K562 (cell line): ENCODE data around the gene NPIPB2. TPM values are rescaled to one million over a fixed set of nuclear protein-coding genes. Genes with fewer than 3 reads are reported as not detected.

Experiments
- ARNT ChIP-seq, 2 experiments: fragments of 450-650 bp; IDR thresholded peaks; 2 replicates each; pipeline ENCODE4 v1.6.1; 2016; ENCODE audit warnings: mild to moderate bottlenecking in 1 of 2
- ASH1L ChIP-seq: fragments of 450-650 bp; IDR thresholded peaks from 2 replicates; pipeline ENCODE4 v1.6.1; 2018; ENCODE audit warnings: borderline replicate concordance, mild to moderate bottlenecking, low read depth; ENCODE audit not compliant: partially characterized antibody
- C11orf30 ChIP-seq: fragments of 450-650 bp; IDR thresholded peaks from 2 replicates; pipeline ENCODE4 v1.6.1; 2016; ENCODE audit warnings: low read depth, mild to moderate bottlenecking
- E2F6 ChIP-seq, 2 experiments: IDR thresholded peaks; 2 replicates each; pipeline ENCODE4 v1.6.1; 2011; ENCODE audit warnings: borderline replicate concordance in 1 of 2, control low read depth in 1 of 2, low read depth in 1 of 2, low read length in 1 of 2, mild to moderate bottlenecking in 1 of 2, mixed read lengths in 1 of 2, moderate library complexity in 1 of 2; ENCODE audit not compliant: insufficient read depth in 1 of 2, insufficient read length in 1 of 2, poor library complexity in 1 of 2, severe bottlenecking in 1 of 2; ENCODE audit errors: extremely low read depth in 1 of 2
- EGR1 ChIP-seq: fragments of 450-650 bp; conservative IDR thresholded peaks from 2 replicates; pipeline ENCODE4 v1.6.1; 2017; ENCODE audit warnings: mild to moderate bottlenecking
- GATAD2A ChIP-seq: fragments of 450-650 bp; IDR thresholded peaks from 2 replicates; pipeline ENCODE4 v1.6.1; 2017
- GTF2A2 ChIP-seq: IDR thresholded peaks from 2 replicates; pipeline ENCODE4 v1.6.1; 2016; ENCODE audit warnings: mild to moderate bottlenecking, missing genetic modification characterization, missing compliant biosample characterization
- HDAC2 ChIP-seq: fragments of 450-650 bp; IDR thresholded peaks from 2 replicates; pipeline ENCODE4 v1.6.1; 2016; ENCODE audit warnings: mild to moderate bottlenecking
- MCM5 ChIP-seq: fragments of 450-650 bp; IDR thresholded peaks from 2 replicates; pipeline ENCODE4 v1.6.1; 2016; ENCODE audit warnings: low read depth
- NEUROD1 ChIP-seq: fragments of 150-350 bp; IDR thresholded peaks from 2 replicates; pipeline ENCODE4 v1.6.1; 2014; ENCODE audit warnings: borderline replicate concordance, low read length, low read depth; ENCODE audit not compliant: partially characterized antibody
- PTTG1 ChIP-seq: fragments of 450-650 bp; IDR thresholded peaks from 2 replicates; pipeline ENCODE4 v1.6.1; 2016; ENCODE audit warnings: low read depth, mild to moderate bottlenecking, missing genetic modification characterization, missing compliant biosample characterization
- RBBP5 ChIP-seq: fragments of 200-600 bp; sonication (generic); IDR thresholded peaks from 2 replicates; pipeline ENCODE4 v1.6.1; 2012; ENCODE audit warnings: borderline replicate concordance, mild to moderate bottlenecking, low read length, control low read depth, inconsistent platforms; ENCODE audit not compliant: insufficient read depth, poor library complexity, severe bottlenecking
- RCOR1 ChIP-seq, 2 experiments: IDR thresholded peaks; 2 replicates each; pipeline ENCODE4 v1.6.1; 2012; ENCODE audit warnings: low read depth in 2 of 2, low read length in 2 of 2, borderline replicate concordance in 1 of 2, improper control_type of control experiment in 1 of 2
- RHOXF2B ChIP-seq: fragments of 250-450 bp; sonication (Bioruptor Pico); conservative IDR thresholded peaks from 2 replicates; pipeline ENCODE4 v1.5.1; 2021
- SAFB ChIP-seq: fragments of 200-400 bp; formaldehyde crosslinking; IDR thresholded peaks from 2 replicates; pipeline ENCODE4 v1.6.1; 2017; ENCODE audit warnings: low read depth, low read length, borderline replicate concordance
- STAT5A ChIP-seq: IDR thresholded peaks from 2 replicates; pipeline ENCODE4 v1.6.1; 2012; ENCODE audit warnings: low read length, inconsistent platforms, borderline replicate concordance
- ZNF197 ChIP-seq: fragments of 200-800 bp; sonication (Bioruptor generic); IDR thresholded peaks from 2 replicates; pipeline ENCODE4 v1.6.1; 2016; ENCODE audit warnings: low read depth, missing genetic modification characterization, missing compliant biosample characterization
- polyA plus RNA-seq, 8 experiments: library from polyadenylated mRNA; depleted of rRNA in 4 of 8; stranded (reverse) in 5 of 8; unstranded in 3 of 8; fragments of >200 nt; fragmentation: Nextera tagmentation in 2 of 8; fragmentation: Illumina TruSeq in 1 of 8; extraction: Ambion mirVana in 2 of 8; extraction: Trizol in 1 of 8; gene quantifications; 2 replicates each; pipeline versions ENCODE4 v1.2.1 to v1.2.3, GENCODE V29; 2011 to 2014; ENCODE audit warnings: inconsistent platforms in 1 of 8, missing spikeins in 1 of 8
- total RNA-seq, 7 experiments: library from RNA; depleted of rRNA in 6 of 7; stranded (reverse); fragments of >200 nt in 6 of 7; fragmentation: Illumina TruSeq in 2 of 7; extraction: Trizol in 2 of 7; gene quantifications; 2 replicates each; pipeline versions ENCODE4 v1.2.1 to v1.2.3, GENCODE V29; 2011 to 2021; ENCODE audit warnings: low replicate concordance in 1 of 7
- TF ChIP-seq, protein P1 (sequence below): sonication (generic); IDR thresholded peaks from 2 replicates; pipeline ENCODE4 v1.6.1; 2016
- TF ChIP-seq, protein P2 (sequence below): fragments of 250-450 bp; sonication (Bioruptor Pico); IDR thresholded peaks from 2 replicates; pipeline ENCODE4 v1.8.0; 2021; ENCODE audit warnings: mild to moderate bottlenecking, moderate library complexity
- TF ChIP-seq, protein P3 (sequence below): fragments of 250-450 bp; sonication (Bioruptor Pico); IDR thresholded peaks from 2 replicates; pipeline ENCODE4 v1.9.0; 2021; ENCODE audit warnings: mild to moderate bottlenecking, inconsistent platforms
- TF ChIP-seq, protein P4 (sequence below): sonication (generic); formaldehyde crosslinking; IDR thresholded peaks from 2 replicates; pipeline ENCODE4 v1.9.0; 2022; ENCODE audit warnings: mild to moderate bottlenecking, missing genetic modification reagents

The NPIPB2 gene
- total and polyA plus RNA-seq, 9 of the 15 experiments (the other 6 are each of a cell fraction or from before 2014, with no cell fraction given), result 0.21 to 2.9 (median 1.6) TPM; not detected in 1

DNA sequence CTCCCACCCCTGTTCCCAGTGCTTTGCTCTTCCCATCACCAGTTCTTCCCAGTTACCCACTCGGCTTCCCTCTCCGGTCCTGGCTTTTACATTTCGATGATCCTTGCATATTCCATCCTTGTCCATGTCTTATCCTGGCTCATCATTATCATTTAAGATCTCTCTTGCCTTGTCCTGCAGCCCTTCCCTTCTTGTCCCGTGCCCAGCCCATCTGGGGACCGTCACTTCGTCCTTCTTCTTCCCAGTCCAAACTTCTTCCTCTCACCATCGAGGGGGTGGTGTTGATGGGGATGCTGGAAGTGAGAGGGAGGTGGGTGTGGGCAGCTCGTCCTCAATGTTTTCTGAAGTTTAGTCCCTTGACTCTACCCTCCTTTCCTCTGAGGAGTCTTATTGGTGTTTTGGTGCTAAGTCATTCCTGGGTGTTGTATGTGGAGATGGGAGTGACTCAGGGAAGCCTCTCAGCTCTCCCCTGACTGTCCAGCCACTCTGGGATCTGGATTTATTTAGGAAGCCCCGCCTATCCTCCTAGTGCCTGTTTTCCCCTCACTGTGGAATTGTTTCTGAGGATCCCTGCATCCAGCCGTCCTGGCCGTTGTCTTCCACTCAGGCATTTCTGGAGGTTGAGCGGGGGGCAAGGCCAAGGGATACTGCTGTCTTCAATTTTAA is 35.7 kb upstream of the NPIPB2 start (continued):
- TF ChIP-seq, protein P1, sequence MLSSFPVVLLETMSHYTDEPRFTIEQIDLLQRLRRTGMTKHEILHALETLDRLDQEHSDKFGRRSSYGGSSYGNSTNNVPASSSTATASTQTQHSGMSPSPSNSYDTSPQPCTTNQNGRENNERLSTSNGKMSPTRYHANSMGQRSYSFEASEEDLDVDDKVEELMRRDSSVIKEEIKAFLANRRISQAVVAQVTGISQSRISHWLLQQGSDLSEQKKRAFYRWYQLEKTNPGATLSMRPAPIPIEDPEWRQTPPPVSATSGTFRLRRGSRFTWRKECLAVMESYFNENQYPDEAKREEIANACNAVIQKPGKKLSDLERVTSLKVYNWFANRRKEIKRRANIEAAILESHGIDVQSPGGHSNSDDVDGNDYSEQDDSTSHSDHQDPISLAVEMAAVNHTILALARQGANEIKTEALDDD, result no peak
- TF ChIP-seq RBBP5 (no peak), PTTG1 (tag) (no peak), HDAC2 (no peak), ZNF197 (CRISPR knock-in tag) (no peak), RCOR1 (IDR thresholded peaks at IDR 0.05; ENCODE audit: borderline replicate concordance in 1 of 2, low read depth in 2 of 2, low read length in 2 of 2) (peak in 1 of 2 experiments; percentile 39; a peak in 1 of 4 replicates), EGR1 (no peak), RHOXF2B (no peak), GATAD2A (no peak), SAFB (no peak), E2F6 (IDR thresholded peaks at IDR 0.05; ENCODE audit: borderline replicate concordance in 1 of 2, extremely low read depth in 1 of 2, insufficient read depth in 1 of 2, insufficient read length in 1 of 2, low read depth in 1 of 2, low read length in 1 of 2, poor library complexity in 1 of 2, severe bottlenecking in 1 of 2) (no peak), GTF2A2 (tag) (no peak), ARNT (IDR thresholded peaks at IDR 0.05) (no peak), MCM5 (no peak), STAT5A (no peak), ASH1L (no peak), NEUROD1 (no peak), C11orf30 (peak; percentile 79)
- TF ChIP-seq, protein P2, sequence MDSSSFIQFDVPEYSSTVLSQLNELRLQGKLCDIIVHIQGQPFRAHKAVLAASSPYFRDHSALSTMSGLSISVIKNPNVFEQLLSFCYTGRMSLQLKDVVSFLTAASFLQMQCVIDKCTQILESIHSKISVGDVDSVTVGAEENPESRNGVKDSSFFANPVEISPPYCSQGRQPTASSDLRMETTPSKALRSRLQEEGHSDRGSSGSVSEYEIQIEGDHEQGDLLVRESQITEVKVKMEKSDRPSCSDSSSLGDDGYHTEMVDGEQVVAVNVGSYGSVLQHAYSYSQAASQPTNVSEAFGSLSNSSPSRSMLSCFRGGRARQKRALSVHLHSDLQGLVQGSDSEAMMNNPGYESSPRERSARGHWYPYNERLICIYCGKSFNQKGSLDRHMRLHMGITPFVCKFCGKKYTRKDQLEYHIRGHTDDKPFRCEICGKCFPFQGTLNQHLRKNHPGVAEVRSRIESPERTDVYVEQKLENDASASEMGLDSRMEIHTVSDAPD (CRISPR knock-in tag), result no peak
- TF ChIP-seq, protein P3, sequence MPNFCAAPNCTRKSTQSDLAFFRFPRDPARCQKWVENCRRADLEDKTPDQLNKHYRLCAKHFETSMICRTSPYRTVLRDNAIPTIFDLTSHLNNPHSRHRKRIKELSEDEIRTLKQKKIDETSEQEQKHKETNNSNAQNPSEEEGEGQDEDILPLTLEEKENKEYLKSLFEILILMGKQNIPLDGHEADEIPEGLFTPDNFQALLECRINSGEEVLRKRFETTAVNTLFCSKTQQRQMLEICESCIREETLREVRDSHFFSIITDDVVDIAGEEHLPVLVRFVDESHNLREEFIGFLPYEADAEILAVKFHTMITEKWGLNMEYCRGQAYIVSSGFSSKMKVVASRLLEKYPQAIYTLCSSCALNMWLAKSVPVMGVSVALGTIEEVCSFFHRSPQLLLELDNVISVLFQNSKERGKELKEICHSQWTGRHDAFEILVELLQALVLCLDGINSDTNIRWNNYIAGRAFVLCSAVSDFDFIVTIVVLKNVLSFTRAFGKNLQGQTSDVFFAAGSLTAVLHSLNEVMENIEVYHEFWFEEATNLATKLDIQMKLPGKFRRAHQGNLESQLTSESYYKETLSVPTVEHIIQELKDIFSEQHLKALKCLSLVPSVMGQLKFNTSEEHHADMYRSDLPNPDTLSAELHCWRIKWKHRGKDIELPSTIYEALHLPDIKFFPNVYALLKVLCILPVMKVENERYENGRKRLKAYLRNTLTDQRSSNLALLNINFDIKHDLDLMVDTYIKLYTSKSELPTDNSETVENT (CRISPR knock-in tag), result no peak
- TF ChIP-seq, protein P4, sequence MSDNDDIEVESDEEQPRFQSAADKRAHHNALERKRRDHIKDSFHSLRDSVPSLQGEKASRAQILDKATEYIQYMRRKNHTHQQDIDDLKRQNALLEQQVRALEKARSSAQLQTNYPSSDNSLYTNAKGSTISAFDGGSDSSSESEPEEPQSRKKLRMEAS, result no peak
